H9 (cell line): ENCODE results near the gene TPPP. TPM values are rescaled to one million over a fixed set of nuclear protein-coding genes. Genes with fewer than 3 reads are reported as not detected.

Experiments used
- DNase-seq: peaks from one replicate; pipeline ENCODE4 v3.0.0-alpha.2; 2017
- H2AFZ ChIP-seq: one replicate; pipeline ENCODE4 v1.6.1; 2013; ENCODE audit warnings: mild to moderate bottlenecking, low read length, control low read depth, moderate library complexity
- H2AK5ac ChIP-seq: 2 replicates; pipeline ENCODE4 v1.6.1; 2013; ENCODE audit warnings: low read length, control low read depth, mixed read lengths; ENCODE audit not compliant: insufficient read length
- H2BK120ac ChIP-seq: one replicate; pipeline ENCODE4 v1.6.1; 2013; ENCODE audit warnings: low read depth, mild to moderate bottlenecking, low read length, control low read depth, inconsistent platforms; ENCODE audit not compliant: poor library complexity, severe bottlenecking
- H2BK12ac ChIP-seq: 2 replicates; pipeline ENCODE4 v1.6.1; 2013; ENCODE audit warnings: low read length, control low read depth, mixed read lengths, low read depth; ENCODE audit not compliant: insufficient read length
- H2BK15ac ChIP-seq: 2 replicates; pipeline ENCODE4 v1.6.1; 2013; ENCODE audit warnings: low read depth, low read length, control low read depth
- H2BK20ac ChIP-seq: one replicate; pipeline ENCODE4 v1.6.1; 2013; ENCODE audit warnings: low read depth, mild to moderate bottlenecking, low read length, control low read depth, inconsistent platforms; ENCODE audit not compliant: poor library complexity, severe bottlenecking
- H2BK5ac ChIP-seq: 2 replicates; pipeline ENCODE4 v1.6.1; 2013; ENCODE audit warnings: low read length, control low read depth, mixed read lengths; ENCODE audit not compliant: insufficient read length
- H3K14ac ChIP-seq: 2 replicates; pipeline ENCODE4 v1.6.1; 2013; ENCODE audit warnings: low read length, control low read depth; ENCODE audit not compliant: insufficient read depth
- H3K18ac ChIP-seq: 2 replicates; pipeline ENCODE4 v1.6.1; 2013; ENCODE audit warnings: low read depth, mild to moderate bottlenecking, mixed read lengths, low read length, control low read depth; ENCODE audit not compliant: insufficient read length
- H3K23ac ChIP-seq: 2 replicates; pipeline ENCODE4 v1.6.1; 2013; ENCODE audit warnings: low read length, control low read depth, mixed read lengths, low read depth; ENCODE audit not compliant: insufficient read length
- H3K23me2 ChIP-seq: 2 replicates; pipeline ENCODE4 v1.6.1; 2013; ENCODE audit warnings: low read depth, mild to moderate bottlenecking, mixed read lengths, low read length, control low read depth; ENCODE audit not compliant: insufficient read length, poor library complexity, severe bottlenecking
- H3K27ac ChIP-seq: 2 replicates; pipeline ENCODE4 v1.5.1; 2013; ENCODE audit warnings: low read length, control low read depth, mixed read lengths, low read depth; ENCODE audit not compliant: insufficient read length
- H3K27me3 ChIP-seq: 2 replicates; pipeline ENCODE4 v1.6.1; 2013; ENCODE audit warnings: low read length, control low read depth, inconsistent platforms; ENCODE audit not compliant: insufficient read depth
- H3K4ac ChIP-seq: 2 replicates; pipeline ENCODE4 v1.6.1; 2013; ENCODE audit warnings: low read depth, mild to moderate bottlenecking, control low read depth, inconsistent platforms, low read length, moderate library complexity
- H3K4me1 ChIP-seq: 2 replicates; pipeline ENCODE4 v1.6.1; 2013; ENCODE audit warnings: low read length, control low read depth, inconsistent platforms; ENCODE audit not compliant: insufficient read depth
- H3K4me2 ChIP-seq: 2 replicates; pipeline ENCODE4 v1.6.1; 2013; ENCODE audit warnings: low read length, control low read depth, mixed read lengths; ENCODE audit not compliant: insufficient read length, insufficient read depth
- H3K56ac ChIP-seq: 2 replicates; pipeline ENCODE4 v1.6.1; 2013; ENCODE audit warnings: low read depth, mild to moderate bottlenecking, mixed read lengths, low read length, control low read depth; ENCODE audit not compliant: insufficient read length
- H3K79me1 ChIP-seq: 2 replicates; pipeline ENCODE4 v1.6.1; 2013; ENCODE audit warnings: low read depth, mild to moderate bottlenecking, moderate library complexity, low read length, control low read depth, inconsistent platforms; ENCODE audit not compliant: insufficient read depth, poor library complexity, severe bottlenecking
- H3K79me2 ChIP-seq: 2 replicates; pipeline ENCODE4 v1.6.1; 2013; ENCODE audit warnings: low read length, control low read depth, inconsistent platforms; ENCODE audit not compliant: insufficient read depth
- H3K9ac ChIP-seq: 2 replicates; pipeline ENCODE4 v1.6.1; 2013; ENCODE audit warnings: low read length, control low read depth, mixed read lengths; ENCODE audit not compliant: insufficient read length; ENCODE audit errors: extremely low read depth
- H3K9me3 ChIP-seq: one replicate; pipeline ENCODE4 v1.6.1; 2013; ENCODE audit warnings: low read depth, low read length, inconsistent platforms; ENCODE audit not compliant: control insufficient read depth
- H3T11ph ChIP-seq: one replicate; pipeline ENCODE4 v1.6.1; 2013; ENCODE audit warnings: mild to moderate bottlenecking, low read length, control low read depth, inconsistent platforms
- H4K20me1 ChIP-seq: one replicate; pipeline ENCODE4 v1.6.1; 2013; ENCODE audit not compliant: control insufficient read depth, insufficient read length, insufficient read depth
- H4K5ac ChIP-seq: 2 replicates; pipeline ENCODE4 v1.6.1; 2013; ENCODE audit warnings: low read depth, mild to moderate bottlenecking, mixed read lengths, low read length, control low read depth; ENCODE audit not compliant: insufficient read length
- H4K8ac ChIP-seq: replicated peaks from 2 replicates; pipeline ENCODE4 v1.6.1; 2013; ENCODE audit warnings: low read length, control low read depth, mixed read lengths, low read depth; ENCODE audit not compliant: insufficient read length
- H4K91ac ChIP-seq: 2 replicates; pipeline ENCODE4 v1.6.1; 2013; ENCODE audit warnings: low read depth, mild to moderate bottlenecking, moderate library complexity, mixed read lengths, low read length, control low read depth; ENCODE audit not compliant: insufficient read length
- H3K27ac Mint-ChIP-seq, 3 experiments: 2 replicates in 2 of 3; 3 replicates in 1 of 3; pipeline ENCODE4 v1.8.0; 2020 to 2021; ENCODE audit warnings: mixed read lengths in 3 of 3, mild to moderate bottlenecking in 1 of 3, moderate library complexity in 1 of 3
- H3K27me3 Mint-ChIP-seq: 2 replicates; pipeline ENCODE4 v1.8.0; 2021; ENCODE audit warnings: low read depth, mild to moderate bottlenecking, moderate library complexity, mixed read lengths
- H3K36me3 Mint-ChIP-seq, 3 experiments: 2 replicates in 2 of 3; 3 replicates in 1 of 3; pipeline ENCODE4 v1.8.0; 2020 to 2021; ENCODE audit warnings: low read depth in 3 of 3, mixed read lengths in 3 of 3; ENCODE audit not compliant: insufficient read depth in 1 of 3
- H3K4me1 Mint-ChIP-seq, 2 experiments: 2 replicates each; pipeline ENCODE4 v1.8.0; 2020; ENCODE audit warnings: mixed read lengths in 2 of 2
- H3K4me3 Mint-ChIP-seq, 2 experiments: 2 replicates in 1 of 2; 3 replicates in 1 of 2; pipeline ENCODE4 v1.8.0; 2020 to 2021; ENCODE audit warnings: mild to moderate bottlenecking in 2 of 2, mixed read lengths in 2 of 2, moderate library complexity in 1 of 2
- H3K9me3 Mint-ChIP-seq, 2 experiments: 2 replicates in 1 of 2; 3 replicates in 1 of 2; pipeline ENCODE4 v1.8.0; 2020; ENCODE audit warnings: mild to moderate bottlenecking in 2 of 2, mixed read lengths in 2 of 2, moderate library complexity in 1 of 2
- WGBS: extraction: QIAGEN DNeasy Blood & Tissue Kit; methylation state at CpG from one replicate; pipeline ENCODE4 v1.1.7; 2013; ENCODE audit warnings: missing lambda C conversion rate, low lambda C conversion rate, mixed read lengths; ENCODE audit not compliant: insufficient read length; ENCODE audit errors: extremely low coverage; 5-methylcytosine and 5-hydroxymethylcytosine counted together
- total RNA-seq: library from RNA; stranded (reverse); gene quantifications from 2 replicates; pipeline ENCODE4 v1.2.1, GENCODE V29; 2021
- TF ChIP-seq, protein P1 (sequence below): fragments of 200-600 bp; sonication (generic); conservative IDR thresholded peaks from 3 replicates; pipeline ENCODE4 v1.8.0; 2021; ENCODE audit warnings: antibody characterized with exemption, mild to moderate bottlenecking

The TPPP gene
- total RNA-seq, 1 experiment from 2014 or later: 0.44 TPM

DNA sequence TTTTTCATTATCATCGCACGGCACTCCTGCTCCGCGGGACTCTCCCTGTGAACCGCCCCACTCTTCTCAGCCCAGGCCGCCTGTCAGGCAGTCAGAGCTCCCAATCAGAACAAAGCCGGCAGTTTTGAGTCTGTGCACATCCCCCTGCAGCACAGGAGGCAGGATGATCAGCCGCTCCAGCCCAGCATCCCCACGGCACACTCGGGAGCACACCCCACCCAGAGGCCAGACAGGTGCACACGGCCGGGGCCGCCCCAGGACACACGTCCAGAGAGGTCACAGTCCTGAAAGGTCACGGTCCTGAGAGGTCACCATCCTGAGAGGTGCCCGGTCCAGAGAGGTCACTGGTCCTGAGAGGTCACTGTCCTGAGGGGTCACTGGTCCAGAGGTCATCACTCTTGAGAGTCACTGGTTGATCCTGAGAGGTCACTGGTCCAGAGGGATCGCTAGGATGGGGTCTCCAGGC is 8.4 kb downstream of the TPPP start:
- Histone ChIP-seq H2AFZ (no peak overlapping the region), H3K4ac (no peak overlapping the region), H3K9ac (no peak overlapping the region), H2AK5ac (no peak overlapping the region), H3K56ac (no peak overlapping the region), H2BK120ac (no peak overlapping the region), H3T11ph (no peak overlapping the region), H3K4me1 (no peaks in the 10 kb centered on the region), H4K5ac (no peak overlapping the region), H3K18ac (no peak overlapping the region), H3K79me1 (no peaks in the 10 kb centered on the region), H4K8ac (no peak overlapping the region), H4K91ac (no peak overlapping the region), H3K9me3 (no peaks in the 10 kb centered on the region), H2BK5ac (no peak overlapping the region), H3K79me2 (no peaks in the 10 kb centered on the region), H2BK15ac (no peak overlapping the region), H3K4me2 (no peak overlapping the region), H2BK20ac (no peak overlapping the region), H3K14ac (peak overlapping the region; percentile 9; the same call in 1 of the 2 replicates), H3K27ac (no peak overlapping the region), H3K27me3 (no peaks in the 10 kb centered on the region), H2BK12ac (no peak overlapping the region), H3K23ac (no peak overlapping the region), H4K20me1 (no peaks in the 10 kb centered on the region), H3K23me2 (no peaks in the 10 kb centered on the region)
- Mint-ChIP-seq H3K27ac (no peak overlapping the region), H3K4me3 (no peak overlapping the region), H3K9me3 (no peaks in the 10 kb centered on the region), H3K4me1 (no peaks in the 10 kb centered on the region), H3K36me3 (no peaks in the 10 kb centered on the region), H3K27me3 (peaks cover 41% of the 10 kb centered on the region)
- TF ChIP-seq, protein P1, sequence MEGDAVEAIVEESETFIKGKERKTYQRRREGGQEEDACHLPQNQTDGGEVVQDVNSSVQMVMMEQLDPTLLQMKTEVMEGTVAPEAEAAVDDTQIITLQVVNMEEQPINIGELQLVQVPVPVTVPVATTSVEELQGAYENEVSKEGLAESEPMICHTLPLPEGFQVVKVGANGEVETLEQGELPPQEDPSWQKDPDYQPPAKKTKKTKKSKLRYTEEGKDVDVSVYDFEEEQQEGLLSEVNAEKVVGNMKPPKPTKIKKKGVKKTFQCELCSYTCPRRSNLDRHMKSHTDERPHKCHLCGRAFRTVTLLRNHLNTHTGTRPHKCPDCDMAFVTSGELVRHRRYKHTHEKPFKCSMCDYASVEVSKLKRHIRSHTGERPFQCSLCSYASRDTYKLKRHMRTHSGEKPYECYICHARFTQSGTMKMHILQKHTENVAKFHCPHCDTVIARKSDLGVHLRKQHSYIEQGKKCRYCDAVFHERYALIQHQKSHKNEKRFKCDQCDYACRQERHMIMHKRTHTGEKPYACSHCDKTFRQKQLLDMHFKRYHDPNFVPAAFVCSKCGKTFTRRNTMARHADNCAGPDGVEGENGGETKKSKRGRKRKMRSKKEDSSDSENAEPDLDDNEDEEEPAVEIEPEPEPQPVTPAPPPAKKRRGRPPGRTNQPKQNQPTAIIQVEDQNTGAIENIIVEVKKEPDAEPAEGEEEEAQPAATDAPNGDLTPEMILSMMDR: no peak
- peak; percentile 22 for DNase-seq
- WGBS: no CpG with 5 or more reads among the region's 17 CpGs
